Activated CD8-positive, alpha-beta memory T cell treated with anti-CD3 and anti-CD28 coated beads, Interleukin-2, amount 10 ng/mL, durations not matched to agents 7 days and 5 days (primary cell): ENCODE data around the gene CCRL2. TPM values are rescaled to one million over a fixed set of nuclear protein-coding genes. Genes with fewer than 3 reads are reported as not detected.
"Not testable (repeated sequence)": the region's sequence is repeated elsewhere in the genome, so short reads cannot be mapped to it uniquely, and the experiment has no call there.

Experiments
- ATAC-seq: fragments of 150-1000 bp; cut with Tn5 transposase; one replicate; pipeline ENCODE4 v1.10.0; 2021; ENCODE audit warnings: moderate library complexity
- CTCF ChIA-PET: fragments of 350-600 bp; sonication (Branson Sonifier 250); formaldehyde crosslinking; loops from one replicate; lab custom pipeline; 2021; ENCODE audit warnings: antibody characterized with exemption; lab: Charles Lee
- DNase-seq: peaks from one replicate; pipeline ENCODE4 v3.0.0-alpha.2; 2020
- H3K27ac Mint-ChIP-seq: one replicate; pipeline ENCODE4 v1.8.0; 2021; ENCODE audit warnings: mild to moderate bottlenecking, mixed read lengths
- H3K27me3 Mint-ChIP-seq: one replicate; pipeline ENCODE4 v1.8.0; 2021; ENCODE audit warnings: mixed read lengths
- H3K36me3 Mint-ChIP-seq: one replicate; pipeline ENCODE4 v1.8.0; 2021; ENCODE audit warnings: mild to moderate bottlenecking, mixed read lengths
- H3K4me1 Mint-ChIP-seq: one replicate; pipeline ENCODE4 v1.8.0; 2021; ENCODE audit warnings: mixed read lengths
- H3K4me3 Mint-ChIP-seq: one replicate; pipeline ENCODE4 v1.8.0; 2021; ENCODE audit warnings: mild to moderate bottlenecking, moderate library complexity, mixed read lengths
- H3K9me3 Mint-ChIP-seq: one replicate; pipeline ENCODE4 v1.8.0; 2022; ENCODE audit warnings: low read depth, mixed read lengths
- total RNA-seq, 2 experiments: library from RNA; stranded (reverse); gene quantifications; one replicate each; pipeline ENCODE4 v1.2.3, GENCODE V29; 2021

CCRL2 gene
- total RNA-seq, 2 experiments from 2014 or later, result 10.0 to 11.9 TPM

GRCh38 chr3:46411271-46411670, 4.2 kb downstream of the CCRL2 start:
- Mint-ChIP-seq H3K27ac (no peak overlapping the region), H3K27me3 (no peaks in the 10 kb centered on the region), H3K4me3 (no peak overlapping the region), H3K36me3 (peaks cover 17% of the 10 kb centered on the region), H3K4me1 (peaks cover 45% of the 10 kb centered on the region), H3K9me3 (no peaks in the 10 kb centered on the region)
- CTCF ChIA-PET, result interaction anchor here (1.0 to 1.5 kb wide), 3 partner anchors 11 to 77 kb away, joined by 3 to 4 read pairs (median 4); no protein-coding TSS in a partner anchor
- DNase-seq (no peak), ATAC-seq (no peak)

GRCh38 chr3:46412786-46413298, 5.8 kb downstream of the CCRL2 start:
- H3K9me3 Mint-ChIP-seq, result no peaks in the 10 kb centered on the region
- no peak for ATAC-seq
- no peak for DNase-seq
- H3K27me3 Mint-ChIP-seq, result no peaks in the 10 kb centered on the region
- H3K4me1 Mint-ChIP-seq, result peaks cover 41% of the 10 kb centered on the region
- H3K27ac Mint-ChIP-seq, result no peak overlapping the region
- H3K4me3 Mint-ChIP-seq, result no peak overlapping the region
- H3K36me3 Mint-ChIP-seq, result peaks cover 17% of the 10 kb centered on the region
- CTCF ChIA-PET, result interaction anchor here (1.0 to 1.1 kb wide), 2 partner anchors 34 to 76 kb away, joined by 3 to 5 read pairs; no protein-coding TSS in a partner anchor

GRCh38 chr3:46413951-46414350, 6.9 kb downstream of the CCRL2 start:
- Mint-ChIP-seq H3K36me3 (peaks cover 8% of the 10 kb centered on the region), H3K9me3 (no peaks in the 10 kb centered on the region), H3K27ac (no peak overlapping the region), H3K27me3 (no peaks in the 10 kb centered on the region), H3K4me3 (no peak overlapping the region), H3K4me1 (peaks cover 30% of the 10 kb centered on the region)
- DNase-seq (no peak), ATAC-seq (no peak)
- CTCF ChIA-PET, result interaction anchor here (1.1 kb wide), 1 partner anchor 74 kb away, joined by 5 read pairs; no protein-coding TSS in a partner anchor

GRCh38 chr3:46414739-46415138, 7.7 kb downstream of the CCRL2 start:
- CTCF ChIA-PET, result interaction anchor here (1.1 kb wide), 1 partner anchor 13 kb away, joined by 3 read pairs; no protein-coding TSS in a partner anchor
- Mint-ChIP-seq H3K27me3 (no peaks in the 10 kb centered on the region), H3K4me1 (peaks cover 23% of the 10 kb centered on the region), H3K27ac (no peak overlapping the region), H3K36me3 (peaks cover 4% of the 10 kb centered on the region), H3K9me3 (no peaks in the 10 kb centered on the region), H3K4me3 (no peak overlapping the region)
- ATAC-seq (no peak), DNase-seq (no peak)

GRCh38 chr3:46416125-46416810, 9.2 kb downstream of the CCRL2 start:
- no peak for DNase-seq
- no peak overlapping the region for H3K4me3 Mint-ChIP-seq
- peaks cover 16% of the 10 kb centered on the region for H3K4me1 Mint-ChIP-seq
- no peaks in the 10 kb centered on the region for H3K36me3 Mint-ChIP-seq
- H3K9me3 Mint-ChIP-seq, result no peaks in the 10 kb centered on the region
- ATAC-seq, result no peak
- no peaks in the 10 kb centered on the region for H3K27me3 Mint-ChIP-seq
- no peak overlapping the region for H3K27ac Mint-ChIP-seq
- CTCF ChIA-PET, result interaction anchor here (1.3 to 2.1 kb wide), 3 partner anchors 19 to 73 kb away, joined by 4 to 6 read pairs (median 5); no protein-coding TSS in a partner anchor

- Mint-ChIP-seq H3K9me3 (no peaks in the 10 kb centered on the region), H3K4me1 (peaks cover 16% of the 10 kb centered on the region), H3K4me3 (no peak overlapping the region), H3K36me3 (no peaks in the 10 kb centered on the region), H3K27me3 (no peaks in the 10 kb centered on the region), H3K27ac (no peak overlapping the region)
- no peak for ATAC-seq
- CTCF ChIA-PET, result interaction anchor here (1.0 to 2.1 kb wide), 5 partner anchors 10 to 72 kb away, joined by 3 to 6 read pairs (median 5); no protein-coding TSS in a partner anchor
- DNase-seq, result no peak
Measured at GRCh38 chr3:46416811-46417510, 9.9 kb downstream of the CCRL2 start.

GRCh38 chr3:46417841-46418611, 11.0 kb downstream of the CCRL2 start:
- CTCF ChIA-PET, result interaction anchor here (1.0 to 2.1 kb wide), 4 partner anchors 9 to 70 kb away, joined by 3 to 6 read pairs (median 6); no protein-coding TSS in a partner anchor
- Mint-ChIP-seq H3K36me3 (no peaks in the 10 kb centered on the region), H3K4me3 (no peak overlapping the region), H3K27me3 (no peaks in the 10 kb centered on the region), H3K4me1 (peaks cover 16% of the 10 kb centered on the region), H3K9me3 (no peaks in the 10 kb centered on the region), H3K27ac (no peak overlapping the region)
- DNase-seq, result no peak
- no peak for ATAC-seq

GRCh38 chr3:46419816-46420215, 12.8 kb downstream of the CCRL2 start:
- CTCF ChIA-PET, result no interaction called here
- no peak for ATAC-seq
- DNase-seq, result no peak
- Mint-ChIP-seq H3K9me3 (no peaks in the 10 kb centered on the region), H3K4me3 (no peak overlapping the region), H3K27ac (no peak overlapping the region), H3K36me3 (no peaks in the 10 kb centered on the region), H3K4me1 (peaks cover 16% of the 10 kb centered on the region), H3K27me3 (no peaks in the 10 kb centered on the region)

GRCh38 chr3:46420931-46421330, 13.9 kb downstream of the CCRL2 start:
- H3K27me3 Mint-ChIP-seq, result no peaks in the 10 kb centered on the region
- H3K9me3 Mint-ChIP-seq, result no peaks in the 10 kb centered on the region
- no peak overlapping the region for H3K4me3 Mint-ChIP-seq
- no peak overlapping the region for H3K27ac Mint-ChIP-seq
- peaks cover 14% of the 10 kb centered on the region for H3K4me1 Mint-ChIP-seq
- DNase-seq, result no peak
- no peak for ATAC-seq
- CTCF ChIA-PET, result no interaction called here
- no peaks in the 10 kb centered on the region for H3K36me3 Mint-ChIP-seq

GRCh38 chr3:46422617-46423016, 15.6 kb downstream of the CCRL2 start:
- no peak overlapping the region for H3K4me3 Mint-ChIP-seq
- ATAC-seq (no peak), DNase-seq (no peak)
- no peaks in the 10 kb centered on the region for H3K9me3 Mint-ChIP-seq
- H3K36me3 Mint-ChIP-seq, result no peaks in the 10 kb centered on the region
- H3K27ac Mint-ChIP-seq, result no peak overlapping the region
- peaks cover 16% of the 10 kb centered on the region for H3K4me1 Mint-ChIP-seq
- CTCF ChIA-PET, result interaction anchor here (1.0 kb wide), 1 partner anchor 38 kb away, joined by 3 read pairs; no protein-coding TSS in a partner anchor
- H3K27me3 Mint-ChIP-seq, result no peaks in the 10 kb centered on the region

GRCh38 chr3:46423588-46423987, 16.5 kb downstream of the CCRL2 start:
- no peaks in the 10 kb centered on the region for H3K27me3 Mint-ChIP-seq
- H3K4me1 Mint-ChIP-seq, result peaks cover 16% of the 10 kb centered on the region
- CTCF ChIA-PET, result no interaction called here
- H3K4me3 Mint-ChIP-seq, result no peak overlapping the region
- no peak overlapping the region for H3K27ac Mint-ChIP-seq
- H3K9me3 Mint-ChIP-seq, result no peaks in the 10 kb centered on the region
- DNase-seq (no peak), ATAC-seq (no peak)
- H3K36me3 Mint-ChIP-seq, result no peaks in the 10 kb centered on the region

GRCh38 chr3:46426476-46426875, 19.4 kb downstream of the CCRL2 start:
- H3K27ac Mint-ChIP-seq, DNase-seq, H3K4me3 Mint-ChIP-seq, H3K27me3 Mint-ChIP-seq, ATAC-seq, H3K9me3 Mint-ChIP-seq, H3K36me3 Mint-ChIP-seq: not testable (repeated sequence)
- peaks cover 16% of the 10 kb centered on the region for H3K4me1 Mint-ChIP-seq
- CTCF ChIA-PET, result interaction anchor here (1.1 to 2.7 kb wide), 9 partner anchors 9 to 150 kb away, joined by 3 to 9 read pairs (median 5); partner anchors contain the start of genes CCR5 and CCRL2
